Pulmonary artery endothelial cell (primary cell): ENCODE results near the gene LRCH1. TPM values are rescaled to one million over a fixed set of nuclear protein-coding genes. Genes with fewer than 3 reads are reported as not detected.

ENCODE experiments used
- DNase-seq: peaks from one replicate; pipeline ENCODE4 v3.0.0-alpha.2; 2011; ENCODE audit warnings: low read depth, low spot score
- total RNA-seq: library from RNA; depleted of rRNA; stranded (reverse); fragments of >200 nt; gene quantifications from 2 replicates; pipeline ENCODE4 v1.2.3, GENCODE V29; 2014

LRCH1 gene
- total RNA-seq, 1 donor from 2014 or later: 4.4 TPM

DNA sequence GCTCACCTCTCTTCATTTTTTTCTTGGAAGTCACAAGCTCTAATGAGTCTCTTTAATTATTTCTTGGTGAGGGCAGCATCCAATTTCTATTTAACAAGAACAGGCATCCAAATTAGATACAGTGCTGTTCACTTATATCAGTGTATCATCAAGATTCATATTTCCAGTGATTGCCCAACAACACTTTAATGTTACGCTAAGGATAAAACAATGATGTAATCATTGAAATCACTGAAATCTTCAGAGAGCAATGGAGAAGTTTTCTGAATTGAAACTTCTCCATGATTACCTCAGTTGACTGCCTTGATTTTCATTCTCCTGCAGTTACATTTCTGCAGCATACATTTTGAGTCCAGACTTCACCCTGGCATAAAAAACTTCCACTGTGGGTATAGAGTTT is 17.1 kb upstream of the LRCH1 start:
- DNase-seq: no peak

DNA sequence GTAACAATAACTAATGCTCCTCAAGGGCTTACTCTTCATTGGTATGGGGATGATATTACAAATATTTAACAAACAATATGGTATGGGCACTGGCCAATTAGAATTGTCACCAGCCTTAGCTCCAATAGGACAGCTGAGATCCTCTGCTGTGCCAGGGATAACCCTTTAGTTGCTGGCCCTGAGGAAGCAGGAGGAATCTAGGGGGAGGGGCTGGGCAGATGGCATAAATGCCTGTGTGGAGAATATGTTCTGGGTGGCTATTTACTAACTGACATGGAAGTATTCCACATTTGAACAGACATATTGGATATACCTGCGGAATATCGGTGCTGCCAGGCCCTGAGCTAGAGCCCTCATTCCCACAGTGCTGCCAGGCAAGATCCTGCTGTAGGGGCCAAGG is 16.6 kb upstream of the LRCH1 start:
- no peak for DNase-seq

DNA sequence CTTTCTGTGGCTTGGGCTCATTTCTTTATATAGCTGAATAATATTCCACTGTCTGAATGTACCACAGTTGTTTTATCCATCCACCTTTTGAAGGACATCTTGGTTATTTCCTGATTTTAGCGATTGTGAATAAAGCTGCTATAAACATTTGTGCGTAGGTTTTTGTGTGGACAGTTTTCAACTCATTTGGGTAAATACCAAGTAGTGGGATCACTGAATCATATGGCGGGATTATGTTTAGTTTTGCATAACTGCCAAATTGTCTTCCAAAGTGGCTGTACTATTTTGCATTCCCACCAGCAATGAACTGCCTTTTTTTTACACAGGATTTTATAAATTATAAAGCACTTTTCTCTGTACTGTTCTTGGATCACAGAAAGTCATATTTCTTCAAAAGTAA is 13.7 kb upstream of the LRCH1 start:
- DNase-seq: no peak

DNA sequence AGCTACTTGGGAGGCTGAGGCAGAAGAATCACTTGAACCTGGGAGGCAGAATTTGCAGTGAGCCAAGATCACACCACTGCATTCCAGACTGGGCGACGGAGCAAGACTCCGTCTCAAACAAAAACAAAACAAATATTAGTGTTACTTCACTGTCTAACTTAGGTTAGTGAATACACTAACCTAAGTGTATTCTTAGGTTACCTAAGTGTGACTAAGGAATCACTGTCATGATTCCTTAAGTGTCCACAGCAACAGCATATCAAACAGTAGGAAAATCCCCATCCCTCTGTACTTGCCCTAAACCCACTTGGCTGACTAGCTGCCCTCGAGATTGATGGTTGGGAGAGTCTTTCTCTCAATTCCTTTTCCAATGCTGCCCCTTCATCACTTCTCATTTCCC is 11.8 kb upstream of the LRCH1 start:
- DNase-seq: no peak

DNA sequence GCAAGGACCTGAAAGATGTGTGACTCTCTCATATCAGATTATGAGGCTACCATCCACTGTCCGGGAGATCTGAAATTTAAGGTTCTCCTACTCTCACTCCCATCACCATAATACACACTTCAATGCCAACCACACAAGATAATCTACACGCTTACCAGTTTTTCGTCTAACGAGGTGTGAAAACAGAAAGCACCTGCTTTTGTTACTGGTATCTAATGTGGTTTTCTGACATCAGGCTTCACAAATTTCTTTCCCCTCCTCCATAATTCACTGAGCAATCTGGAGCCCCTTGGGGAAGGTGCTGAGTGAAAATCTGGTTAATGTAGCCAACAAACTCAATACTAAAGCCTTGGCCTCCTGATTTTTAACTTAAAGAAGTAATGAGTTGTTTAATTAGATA is 10.1 kb upstream of the LRCH1 start:
- DNase-seq: no peak

DNA sequence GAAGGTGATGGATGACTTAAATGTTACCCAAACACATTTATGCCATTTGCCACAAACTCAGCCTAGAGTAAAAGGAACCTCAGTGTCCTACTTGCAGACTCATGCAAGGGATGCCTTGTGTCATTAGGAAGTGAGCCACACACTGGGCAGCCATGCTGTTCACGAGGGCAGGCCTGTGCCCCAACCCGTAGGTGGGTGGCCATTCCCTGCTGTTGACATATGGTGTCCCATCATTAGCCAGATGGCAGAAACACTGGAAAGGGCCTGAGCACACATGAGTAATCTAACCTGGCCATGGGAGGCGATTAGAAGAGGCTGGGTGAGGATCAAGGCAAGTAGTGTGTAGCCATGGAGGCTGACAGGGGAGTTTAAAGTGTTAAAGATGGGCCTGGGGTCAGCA is 9.7 kb upstream of the LRCH1 start:
- no peak for DNase-seq

DNA sequence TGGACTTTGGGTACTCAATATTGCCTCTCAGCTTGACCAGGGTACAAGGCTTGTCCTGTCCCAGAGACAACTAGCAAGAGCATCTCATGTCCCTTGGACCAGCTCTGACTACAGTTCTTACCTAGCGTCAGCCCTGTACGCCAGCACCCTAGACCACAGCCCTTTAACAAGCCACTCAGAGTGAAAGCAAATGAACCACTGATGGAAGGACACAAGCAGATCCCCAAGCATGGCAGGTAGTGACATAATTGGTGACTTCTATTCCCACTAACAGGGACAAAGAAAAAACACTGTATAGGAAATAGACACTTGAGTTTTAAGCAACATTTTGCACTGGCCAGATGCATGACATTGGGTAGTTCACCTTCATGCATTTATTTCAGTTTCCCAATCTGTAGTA is 8.8 kb upstream of the LRCH1 start:
- DNase-seq: no peak

DNA sequence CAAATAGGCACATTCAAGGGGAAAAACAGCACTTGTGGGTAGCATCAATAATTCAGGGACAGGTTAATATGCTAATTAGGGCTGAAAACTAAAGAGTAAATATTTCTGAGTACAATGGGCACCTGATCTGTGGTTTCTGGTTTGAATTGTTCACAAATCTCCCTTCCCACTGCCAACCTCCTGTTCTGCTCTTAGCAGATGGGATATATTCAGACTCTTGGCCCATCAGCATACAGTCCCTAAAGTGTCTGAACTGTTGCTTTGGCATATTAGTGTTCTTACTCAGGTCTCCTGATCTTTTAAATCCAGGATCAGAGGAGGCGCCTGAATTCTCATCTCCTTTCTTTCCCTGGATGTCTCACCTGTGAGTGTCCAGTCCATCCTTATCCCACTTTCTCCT is 8.2 kb upstream of the LRCH1 start:
- DNase-seq: no peak

DNA sequence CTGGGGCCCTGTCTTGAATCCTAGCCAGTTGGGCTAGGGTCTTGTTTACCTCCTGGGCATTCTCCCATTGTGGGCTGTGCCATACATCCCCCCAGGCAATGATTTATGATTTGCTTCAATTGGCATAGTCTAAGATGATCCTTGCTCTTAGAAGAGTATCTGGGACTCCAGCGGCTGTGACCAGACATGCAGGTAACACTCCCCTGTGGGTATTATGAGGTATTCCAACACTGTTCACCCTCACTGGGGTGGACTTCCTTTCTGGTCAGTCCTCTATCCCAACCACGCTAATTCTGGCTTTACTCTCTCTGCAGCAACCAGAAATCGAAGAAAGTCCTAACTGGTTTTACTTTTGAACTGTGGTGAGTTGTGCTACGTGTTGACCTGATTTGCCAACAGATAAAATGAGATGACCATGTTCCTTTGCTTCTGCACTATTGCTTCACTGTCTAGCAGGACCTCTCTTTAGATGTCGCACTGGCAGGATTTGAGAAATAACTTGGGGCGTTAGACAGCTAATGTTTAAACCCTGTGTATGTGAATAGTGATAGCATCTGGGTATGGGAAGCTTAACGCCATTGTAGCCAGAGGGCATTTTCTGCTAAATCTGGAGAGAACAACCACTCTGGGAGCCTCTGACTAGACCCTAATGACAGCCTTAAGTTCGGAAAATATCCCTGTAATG is 6.7 kb upstream of the LRCH1 start:
- DNase-seq: no peak

DNA sequence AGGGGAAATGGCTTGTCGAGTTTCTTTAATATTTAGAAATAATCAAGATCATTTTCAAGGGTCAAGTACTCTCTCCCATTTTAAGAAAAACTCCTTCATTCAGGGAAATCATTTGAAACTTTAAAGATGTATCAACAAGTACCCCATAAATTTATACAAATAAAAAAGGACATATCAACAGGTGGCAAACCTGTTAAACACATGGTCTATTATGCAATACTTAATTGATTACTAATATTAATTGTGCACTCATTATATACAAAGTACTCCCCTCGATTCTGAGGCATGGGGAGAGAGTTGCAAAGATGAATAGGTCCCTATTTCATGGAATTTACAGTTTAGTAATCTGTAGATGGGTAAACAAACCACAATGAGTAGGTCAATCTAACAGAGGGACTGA is 2.1 kb upstream of the LRCH1 start:
- DNase-seq: no peak

DNA sequence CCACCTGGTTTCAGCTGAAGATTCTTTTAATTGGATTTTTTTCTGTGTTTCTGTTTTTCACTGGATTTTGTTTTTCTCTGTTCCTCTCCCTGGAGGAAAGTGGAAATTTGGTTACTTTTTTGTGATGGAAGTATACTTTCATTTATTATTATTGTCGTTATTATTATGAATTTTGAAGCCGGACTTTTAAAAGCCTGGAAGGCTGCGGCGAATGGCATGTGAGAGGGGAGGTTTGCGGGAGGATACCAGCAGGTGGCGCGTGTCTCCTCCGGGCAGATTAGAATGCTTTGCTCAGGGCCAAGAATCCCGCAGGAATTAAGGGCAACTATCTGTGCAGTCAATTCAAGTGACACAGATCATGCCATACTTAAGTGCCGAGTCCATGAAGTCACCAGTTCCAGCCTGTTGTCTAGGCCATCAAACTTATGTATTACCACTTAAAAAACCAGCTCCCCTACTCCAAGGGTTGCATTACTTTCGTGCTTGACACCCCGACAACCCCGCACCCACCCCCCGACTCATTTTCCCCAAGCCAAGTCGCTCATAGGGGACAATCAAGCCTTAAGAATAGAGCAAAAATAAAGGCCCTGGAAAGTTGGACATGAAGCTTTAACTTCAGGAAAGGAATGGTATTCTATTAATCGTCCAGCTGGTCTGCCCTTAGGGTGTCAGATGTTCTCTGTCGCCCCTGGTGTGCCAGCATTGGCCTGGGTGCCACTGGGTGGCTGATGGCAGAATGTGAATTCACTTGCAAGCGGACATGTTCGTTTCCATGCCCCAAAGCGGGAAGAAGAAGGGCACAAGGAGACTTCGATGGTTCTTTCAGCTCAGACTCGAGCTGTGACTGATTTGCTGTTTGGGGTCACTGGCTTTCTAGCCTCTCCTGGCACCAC is 1.3 kb upstream of the LRCH1 start:
- DNase-seq: peak; percentile 30

DNA sequence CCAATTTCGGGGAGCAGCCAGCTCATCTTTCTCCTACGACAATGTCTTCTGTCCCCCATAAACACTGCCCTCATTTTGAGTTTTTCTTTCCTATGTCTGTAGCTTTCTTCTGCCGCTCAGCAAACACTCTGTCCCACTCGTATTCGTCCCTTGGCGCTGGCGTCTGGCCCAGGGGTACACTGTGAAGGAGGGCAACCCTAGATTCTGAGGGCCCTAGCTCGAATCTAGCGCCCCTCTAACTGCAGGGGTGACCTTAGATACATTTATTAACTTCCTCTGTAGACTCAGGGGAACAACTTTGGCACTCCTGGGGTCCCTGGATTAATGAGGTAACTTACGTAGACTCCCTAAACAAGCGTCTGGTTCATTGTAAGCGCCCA is 677 bp upstream of the LRCH1 start:
- DNase-seq: no peak

DNA sequence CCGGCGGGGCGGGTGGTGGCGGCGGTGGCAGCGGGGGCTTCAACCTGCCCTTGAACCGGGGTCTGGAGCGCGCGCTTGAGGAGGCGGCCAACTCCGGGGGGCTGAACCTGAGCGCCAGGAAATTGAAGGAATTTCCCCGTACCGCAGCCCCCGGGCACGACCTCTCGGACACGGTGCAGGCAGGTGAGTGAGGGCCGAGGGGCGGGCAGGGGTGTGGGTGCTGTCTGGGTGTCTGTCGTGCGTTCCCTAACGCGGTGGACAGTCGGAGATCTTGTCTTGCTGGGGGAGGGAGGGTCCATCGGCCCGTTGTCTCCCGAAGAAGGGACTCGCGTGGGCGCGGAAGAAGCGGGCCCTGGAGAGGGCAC is 533 bp downstream of the LRCH1 start:
- no peak for DNase-seq

DNA sequence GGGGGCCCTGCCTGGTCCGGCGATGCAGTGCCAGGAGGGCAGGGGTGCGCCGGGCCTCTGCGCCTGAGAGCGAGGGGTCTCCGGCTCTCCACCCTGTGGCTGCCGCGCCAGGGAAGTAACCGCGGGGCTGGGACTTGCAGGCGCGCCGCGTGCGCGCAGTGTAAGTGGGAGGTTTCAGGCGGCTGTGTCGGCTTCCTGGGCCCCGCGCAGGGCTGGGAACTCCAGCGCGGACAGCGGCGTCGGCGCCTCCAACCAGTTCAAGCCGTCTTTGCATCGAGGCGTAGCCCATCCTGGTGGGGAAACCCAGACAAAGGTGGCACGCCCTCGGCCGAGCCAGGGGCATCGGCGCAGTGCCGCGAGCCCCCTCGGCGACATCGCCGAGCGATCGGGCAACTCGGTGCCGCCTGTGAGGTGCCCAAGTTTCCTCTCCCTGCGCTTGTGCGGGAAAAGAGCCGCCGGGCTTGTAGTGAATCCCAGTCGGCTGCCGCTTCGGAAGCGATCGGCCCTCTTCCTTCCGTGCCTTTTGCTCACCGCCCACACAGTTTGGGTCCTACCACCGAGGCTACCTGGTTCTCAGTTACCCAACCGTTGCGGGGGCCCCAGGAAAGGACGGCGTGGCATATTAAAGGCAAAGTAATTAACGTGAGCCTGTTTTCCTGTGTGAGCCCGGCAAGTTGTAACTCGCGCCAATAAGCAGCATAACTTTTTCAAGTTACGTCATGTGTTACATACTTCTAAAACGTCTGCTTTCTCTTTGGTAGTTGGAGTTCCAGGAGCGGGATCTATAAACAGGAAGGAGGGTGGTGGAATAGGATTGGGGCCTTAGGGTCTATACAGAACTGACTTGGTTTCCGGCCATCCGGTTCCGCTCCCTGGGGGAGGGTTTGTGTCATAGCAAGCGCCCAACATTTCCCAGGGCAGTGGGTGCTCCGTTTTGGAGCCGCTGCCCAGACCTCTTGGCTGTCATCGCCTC is 1.2 kb downstream of the LRCH1 start:
- DNase-seq: peak; percentile 27

DNA sequence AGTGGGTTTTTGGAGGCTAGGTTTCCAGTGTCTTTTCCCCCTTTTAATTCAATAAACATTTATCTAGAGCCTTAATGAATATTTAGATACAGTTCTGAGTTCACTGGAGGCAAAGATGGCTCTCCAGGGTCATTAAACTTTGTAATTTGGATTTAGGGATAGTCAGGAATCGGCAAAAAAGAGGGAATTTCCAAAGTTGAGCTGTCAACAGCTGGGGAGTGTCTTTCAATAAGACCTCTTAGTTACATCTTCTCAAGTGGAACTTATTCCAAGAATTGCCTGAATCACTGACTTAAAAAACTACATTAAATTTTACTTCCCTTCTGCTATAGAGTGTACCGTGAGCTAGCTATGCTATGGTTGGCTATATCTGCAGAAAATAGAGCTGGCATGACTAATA is 2.0 kb downstream of the LRCH1 start:
- DNase-seq: no peak

DNA sequence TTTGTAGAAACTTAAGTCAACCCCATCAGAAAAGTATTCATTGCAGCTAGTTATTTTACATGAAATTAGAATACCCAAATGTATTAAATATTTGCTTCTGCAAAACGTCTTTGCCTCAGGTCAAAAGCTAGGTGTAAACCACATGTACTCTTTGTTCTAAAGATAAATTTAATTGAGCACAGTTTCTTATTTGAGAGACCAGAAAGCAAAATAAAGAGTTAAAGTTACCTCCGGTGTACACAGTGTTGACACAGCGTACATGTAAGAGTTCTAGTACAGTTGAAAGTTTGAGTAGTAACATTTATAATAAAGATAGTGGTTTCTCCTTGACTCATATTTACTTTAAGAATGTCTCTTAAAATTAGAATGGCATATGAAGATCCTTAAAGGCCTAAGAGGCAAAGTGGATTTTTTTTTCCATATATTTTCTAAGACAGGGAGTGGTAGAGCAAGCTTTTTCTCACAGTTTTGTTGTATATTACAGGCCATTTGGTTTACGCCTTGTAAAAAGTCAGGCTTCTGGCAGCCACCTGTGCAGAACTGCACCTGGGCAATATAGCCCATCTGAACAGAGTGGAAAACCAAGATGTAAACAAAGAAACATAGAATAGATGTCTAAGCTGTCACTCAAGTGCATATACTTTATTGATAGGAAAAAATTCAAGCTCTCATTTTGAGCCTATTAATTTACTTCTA is 2.9 kb downstream of the LRCH1 start:
- no peak for DNase-seq

DNA sequence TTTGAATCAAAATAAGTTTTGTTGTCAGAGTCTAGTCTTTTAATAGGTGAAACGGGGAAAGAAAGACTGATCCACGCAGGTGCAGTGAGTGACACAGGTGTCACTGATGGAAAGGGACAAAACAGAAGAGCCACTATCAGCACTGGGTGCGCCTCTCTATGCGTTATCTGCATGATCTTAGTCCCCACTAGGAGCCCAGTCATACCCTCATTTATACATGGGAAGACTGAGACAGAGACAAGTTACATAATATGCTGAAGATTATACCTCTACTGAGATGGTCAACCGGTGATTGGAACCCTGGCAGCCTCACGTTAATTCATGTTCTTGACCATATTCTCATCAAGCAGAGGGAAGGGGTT is 3.4 kb downstream of the LRCH1 start:
- DNase-seq: no peak

DNA sequence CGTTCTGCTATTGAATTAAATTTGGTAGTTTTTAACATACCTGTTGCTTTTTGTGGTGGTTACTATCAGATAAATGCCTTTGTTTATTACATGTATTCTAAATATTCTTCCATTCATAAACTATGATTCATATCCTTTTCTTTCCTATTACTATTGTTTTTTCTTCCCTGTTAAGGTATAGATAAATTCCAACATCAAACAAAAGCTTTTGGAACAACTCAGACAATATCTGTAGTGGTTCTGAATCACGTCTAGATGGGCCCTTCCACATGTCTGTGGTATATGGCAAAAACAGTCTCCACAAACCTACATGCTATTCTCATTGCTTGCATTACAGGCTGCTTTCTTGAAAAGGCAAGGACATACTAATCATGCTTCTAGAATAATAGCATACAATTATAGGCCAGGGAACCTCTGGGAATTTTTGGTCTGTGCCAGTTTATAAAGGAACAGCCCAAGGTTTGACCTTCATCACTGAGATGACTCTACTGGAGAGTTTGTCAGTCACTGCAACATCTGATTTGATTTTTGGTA is 6.4 kb downstream of the LRCH1 start:
- no peak for DNase-seq

DNA sequence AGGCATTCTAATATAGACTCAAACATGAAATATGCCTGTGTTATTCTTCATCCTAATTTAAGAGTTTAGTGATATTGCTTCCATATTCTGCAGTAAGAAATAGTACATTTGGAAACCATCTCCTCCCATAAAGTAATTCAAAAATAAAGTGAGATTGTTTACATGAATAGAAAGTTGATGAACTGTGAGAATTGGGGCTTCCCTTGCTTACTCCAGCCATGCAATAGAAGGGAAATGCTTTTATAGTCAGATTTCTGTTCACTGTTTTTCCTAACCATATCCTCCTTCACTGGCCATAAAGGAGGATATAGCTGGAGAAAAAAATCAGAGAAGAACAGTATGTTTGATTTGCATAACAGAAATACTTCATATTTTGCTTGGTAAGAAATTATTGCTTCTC is 7.8 kb downstream of the LRCH1 start:
- no peak for DNase-seq

DNA sequence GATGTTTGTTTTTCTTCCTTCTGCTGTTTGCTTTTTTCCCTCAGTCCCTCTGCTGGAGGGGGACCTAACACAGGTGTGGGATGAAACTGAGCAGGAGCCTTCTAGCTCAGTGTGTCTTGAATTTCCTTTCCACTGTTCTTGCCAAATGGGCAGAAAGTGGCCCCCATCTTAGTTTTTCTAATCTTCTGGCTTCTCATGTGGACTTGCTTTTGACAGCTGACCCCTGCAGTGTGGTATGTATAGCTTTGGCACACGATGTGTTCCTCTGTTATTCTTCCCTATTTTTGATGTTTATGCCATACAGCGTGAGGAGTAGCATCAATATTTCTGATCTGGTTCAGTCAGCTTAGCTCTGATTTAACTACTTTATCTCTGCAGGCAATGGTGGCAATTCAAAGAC is 8.3 kb downstream of the LRCH1 start:
- no peak for DNase-seq

DNA sequence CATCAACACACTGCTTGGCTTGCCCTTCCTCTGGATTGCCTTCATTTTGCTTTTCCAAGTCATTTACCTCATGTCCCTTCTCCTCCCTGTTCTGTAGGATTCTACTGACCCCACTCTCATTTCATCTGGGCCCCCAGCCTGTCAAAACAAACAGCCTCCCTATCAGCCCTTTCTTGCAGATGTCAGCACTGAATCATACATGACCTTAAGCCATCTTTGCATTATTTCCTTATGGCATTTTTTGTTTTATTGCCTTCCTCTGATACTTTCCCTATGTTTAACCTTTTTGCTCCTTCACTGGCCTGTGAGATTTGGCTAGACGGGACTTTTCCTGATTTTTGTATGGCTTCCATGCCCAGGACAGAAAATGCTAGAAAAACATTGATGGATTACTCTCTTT is 8.7 kb downstream of the LRCH1 start:
- no peak for DNase-seq
